Muscle of arm (tissue), 12 donors: Measurements from ENCODE around the gene FKBP6. TPM values are rescaled to one million over a fixed set of nuclear protein-coding genes. Genes with fewer than 3 reads are reported as not detected.
"Not testable (repeated sequence)": the region's sequence is repeated elsewhere in the genome, so short reads cannot be mapped to it uniquely, and the experiment has no call there.

Experiments used
- DNase-seq: peaks from one replicate; pipeline ENCODE4 v3.0.0-alpha.2; 2013
- polyA plus RNA-seq, 12 donors: library from polyadenylated mRNA; unstranded; fragments of 120-200 nt; gene quantifications; one replicate each; pipeline ENCODE4 v1.2.1, GENCODE V29; 2013; ENCODE audit not compliant: insufficient read length in 12 of 12

FKBP6 gene
- polyA plus RNA-seq, 12 donors = 0.11 to 0.32 (median 0.24) TPM; not detected in 5

- DNase-seq = not testable (repeated sequence)
Observed at GRCh38 chr7:73323434-73324080, 4.4 kb upstream of the FKBP6 start.

GRCh38 chr7:73324081-73324845, 3.7 kb upstream of the FKBP6 start:
- not testable (repeated sequence) for DNase-seq

- DNase-seq = not testable (repeated sequence)
Observed at GRCh38 chr7:73325424-73325823, 2.5 kb upstream of the FKBP6 start.

- DNase-seq = not testable (repeated sequence)
Observed at GRCh38 chr7:73327449-73327848, 512 bp upstream of the FKBP6 start.

- DNase-seq = no peak
Observed at GRCh38 chr7:73328696-73329095, 735 bp downstream of the FKBP6 start.

- DNase-seq = no peak
Observed at GRCh38 chr7:73329861-73330581, 2.1 kb downstream of the FKBP6 start.

GRCh38 chr7:73330772-73331171, 2.8 kb downstream of the FKBP6 start:
- no peak for DNase-seq

GRCh38 chr7:73332447-73332846, 4.5 kb downstream of the FKBP6 start:
- no peak for DNase-seq

GRCh38 chr7:73338321-73338720, 10.4 kb downstream of the FKBP6 start:
- no peak for DNase-seq

GRCh38 chr7:73340514-73340913, 12.6 kb downstream of the FKBP6 start:
- DNase-seq = no peak

GRCh38 chr7:73341877-73342276, 13.9 kb downstream of the FKBP6 start:
- no peak for DNase-seq

GRCh38 chr7:73342645-73343044, 14.7 kb downstream of the FKBP6 start:
- DNase-seq = peak; percentile 64

GRCh38 chr7:73343671-73344380, 15.9 kb downstream of the FKBP6 start:
- DNase-seq = no peak

- DNase-seq = no peak
Observed at GRCh38 chr7:73345538-73345937, 17.6 kb downstream of the FKBP6 start.

- DNase-seq = no peak
Observed at GRCh38 chr7:73345951-73346350, 18.0 kb downstream of the FKBP6 start.

GRCh38 chr7:73349763-73350162, 21.8 kb downstream of the FKBP6 start:
- no peak for DNase-seq

GRCh38 chr7:73350306-73351068, 22.5 kb downstream of the FKBP6 start:
- DNase-seq = no peak

- no peak for DNase-seq
Observed at GRCh38 chr7:73351447-73352167, 23.6 kb downstream of the FKBP6 start.

- no peak for DNase-seq
Observed at GRCh38 chr7:73352784-73353183, 24.8 kb downstream of the FKBP6 start.

- no peak for DNase-seq
Observed at GRCh38 chr7:73353243-73353642, 25.3 kb downstream of the FKBP6 start.

GRCh38 chr7:73354196-73354595, 26.2 kb downstream of the FKBP6 start:
- DNase-seq = no peak
